Chondrocyte (in vitro differentiated cells): ENCODE measurements around the gene PPFIBP2. TPM values are rescaled to one million over a fixed set of nuclear protein-coding genes. Genes with fewer than 3 reads are reported as not detected.

Experiments
- DNase-seq: peaks from one replicate; pipeline ENCODE4 v3.0.0; 2021; ENCODE audit warnings: mixed read lengths, low spot score
- H3K27ac Mint-ChIP-seq: one replicate; pipeline ENCODE4 v1.8.0; 2021; ENCODE audit warnings: mild to moderate bottlenecking, moderate library complexity, mixed read lengths; ENCODE audit not compliant: unreplicated experiment
- H3K27me3 Mint-ChIP-seq: 2 replicates; pipeline ENCODE4 v1.8.0; 2021; ENCODE audit warnings: low read depth, mixed read lengths
- H3K36me3 Mint-ChIP-seq: 2 replicates; pipeline ENCODE4 v1.8.0; 2021; ENCODE audit warnings: low read depth, mixed read lengths
- H3K4me1 Mint-ChIP-seq: 2 replicates; pipeline ENCODE4 v1.8.0; 2021; ENCODE audit warnings: low read depth, mild to moderate bottlenecking, mixed read lengths
- H3K4me3 Mint-ChIP-seq: one replicate; pipeline ENCODE4 v1.8.0; 2021; ENCODE audit warnings: mild to moderate bottlenecking, moderate library complexity, mixed read lengths; ENCODE audit not compliant: unreplicated experiment
- H3K9me3 Mint-ChIP-seq: 2 replicates; pipeline ENCODE4 v1.8.0; 2021; ENCODE audit warnings: low read depth, mixed read lengths
- total RNA-seq: library from RNA; stranded (reverse); gene quantifications from 3 replicates; pipeline ENCODE4 v1.2.1, GENCODE V29; 2021
- TF ChIP-seq, protein P1 (sequence below): fragments of 200-600 bp; sonication (generic); IDR thresholded peaks from 2 replicates; pipeline ENCODE4 v1.5.0; 2021; ENCODE audit warnings: antibody characterized with exemption, mild to moderate bottlenecking, moderate library complexity

PPFIBP2 gene
- total RNA-seq, 1 donor from 2014 or later: 90.8 TPM

DNA sequence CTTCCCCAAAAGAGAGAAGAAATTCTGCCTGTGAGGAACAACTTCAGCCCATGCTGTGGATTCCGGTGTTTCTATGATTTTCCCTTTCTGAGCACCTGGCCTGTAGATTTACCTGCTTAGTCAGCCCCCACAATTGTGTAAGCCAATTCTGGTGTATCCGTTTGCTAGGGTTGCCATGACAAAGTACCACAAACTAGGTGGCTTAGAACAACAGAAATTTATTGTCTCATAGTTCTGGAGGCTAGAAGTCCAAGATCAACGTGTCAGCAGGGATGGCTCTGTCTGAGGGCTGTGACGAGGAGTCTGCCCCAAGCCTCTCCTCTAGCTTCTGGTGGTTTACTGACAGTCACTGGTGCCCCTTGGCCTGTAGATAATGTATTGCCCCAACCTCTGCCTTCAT is 175.4 kb downstream of the PPFIBP2 start:
- DNase-seq: no peak
- Mint-ChIP-seq H3K4me1 (peaks cover 15% of the 10 kb centered on the region), H3K27ac (no peak overlapping the region), H3K9me3 (no peaks in the 10 kb centered on the region), H3K4me3 (no peak overlapping the region), H3K36me3 (no peaks in the 10 kb centered on the region), H3K27me3 (no peaks in the 10 kb centered on the region)
- TF ChIP-seq, protein P1, sequence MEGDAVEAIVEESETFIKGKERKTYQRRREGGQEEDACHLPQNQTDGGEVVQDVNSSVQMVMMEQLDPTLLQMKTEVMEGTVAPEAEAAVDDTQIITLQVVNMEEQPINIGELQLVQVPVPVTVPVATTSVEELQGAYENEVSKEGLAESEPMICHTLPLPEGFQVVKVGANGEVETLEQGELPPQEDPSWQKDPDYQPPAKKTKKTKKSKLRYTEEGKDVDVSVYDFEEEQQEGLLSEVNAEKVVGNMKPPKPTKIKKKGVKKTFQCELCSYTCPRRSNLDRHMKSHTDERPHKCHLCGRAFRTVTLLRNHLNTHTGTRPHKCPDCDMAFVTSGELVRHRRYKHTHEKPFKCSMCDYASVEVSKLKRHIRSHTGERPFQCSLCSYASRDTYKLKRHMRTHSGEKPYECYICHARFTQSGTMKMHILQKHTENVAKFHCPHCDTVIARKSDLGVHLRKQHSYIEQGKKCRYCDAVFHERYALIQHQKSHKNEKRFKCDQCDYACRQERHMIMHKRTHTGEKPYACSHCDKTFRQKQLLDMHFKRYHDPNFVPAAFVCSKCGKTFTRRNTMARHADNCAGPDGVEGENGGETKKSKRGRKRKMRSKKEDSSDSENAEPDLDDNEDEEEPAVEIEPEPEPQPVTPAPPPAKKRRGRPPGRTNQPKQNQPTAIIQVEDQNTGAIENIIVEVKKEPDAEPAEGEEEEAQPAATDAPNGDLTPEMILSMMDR: no peak

DNA sequence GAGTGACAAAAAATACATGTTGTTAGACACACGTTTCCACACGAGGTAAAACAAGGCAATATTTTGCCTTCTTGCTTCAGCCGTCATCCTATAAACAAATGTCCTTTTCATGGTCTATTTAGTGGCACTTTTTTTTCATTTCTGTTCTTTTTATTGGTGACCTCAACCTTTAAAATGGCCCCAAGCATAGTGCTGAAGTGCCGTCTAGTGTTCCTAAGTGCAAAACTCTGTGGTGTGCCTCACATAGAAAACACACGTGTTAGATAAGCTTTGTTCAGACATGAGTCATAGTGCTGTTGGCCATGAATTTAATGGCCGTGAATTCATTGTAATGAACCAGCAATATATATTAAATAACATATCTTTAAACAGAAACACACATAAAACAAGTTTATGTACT is 176.8 kb downstream of the PPFIBP2 start:
- TF ChIP-seq, protein P1: peak; percentile 72
- H3K9me3 Mint-ChIP-seq: no peaks in the 10 kb centered on the region
- no peak overlapping the region for H3K27ac Mint-ChIP-seq
- peaks cover 15% of the 10 kb centered on the region for H3K4me1 Mint-ChIP-seq
- no peak overlapping the region for H3K4me3 Mint-ChIP-seq
- H3K36me3 Mint-ChIP-seq: no peaks in the 10 kb centered on the region
- DNase-seq: no peak
- H3K27me3 Mint-ChIP-seq: no peaks in the 10 kb centered on the region

DNA sequence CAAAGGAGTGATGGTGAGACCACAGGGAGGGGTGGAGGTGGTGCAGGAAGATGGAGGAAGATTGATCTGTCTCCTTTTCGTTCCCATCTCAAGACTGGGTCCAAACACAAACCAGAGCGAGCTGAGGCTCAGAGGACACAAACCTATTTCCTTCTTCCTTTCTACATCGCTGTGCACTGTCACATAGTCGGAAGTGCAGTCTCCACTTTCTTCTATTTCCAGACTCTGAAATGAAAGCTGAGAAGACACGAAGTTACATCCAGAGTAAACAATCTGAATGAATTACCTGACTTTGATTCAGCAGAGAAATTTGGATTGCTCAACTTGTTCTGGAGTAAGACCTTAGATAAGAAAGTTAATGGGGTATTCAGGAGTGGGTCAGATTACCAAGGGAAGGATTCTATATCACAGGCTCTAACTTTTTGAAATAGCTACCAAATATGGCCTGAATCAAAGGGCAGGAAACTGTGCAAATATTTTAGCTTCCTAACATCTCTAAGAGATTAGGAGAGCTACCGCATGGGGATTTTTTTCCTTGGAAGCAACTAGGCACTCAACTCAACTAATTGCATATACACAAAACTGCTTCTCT is 178.1 kb downstream of the PPFIBP2 start:
- TF ChIP-seq, protein P1: no peak
- DNase-seq: no peak
- no peaks in the 10 kb centered on the region for H3K36me3 Mint-ChIP-seq
- H3K4me3 Mint-ChIP-seq: no peak overlapping the region
- H3K27me3 Mint-ChIP-seq: no peaks in the 10 kb centered on the region
- H3K27ac Mint-ChIP-seq: no peak overlapping the region
- no peaks in the 10 kb centered on the region for H3K9me3 Mint-ChIP-seq
- peaks cover 15% of the 10 kb centered on the region for H3K4me1 Mint-ChIP-seq

DNA sequence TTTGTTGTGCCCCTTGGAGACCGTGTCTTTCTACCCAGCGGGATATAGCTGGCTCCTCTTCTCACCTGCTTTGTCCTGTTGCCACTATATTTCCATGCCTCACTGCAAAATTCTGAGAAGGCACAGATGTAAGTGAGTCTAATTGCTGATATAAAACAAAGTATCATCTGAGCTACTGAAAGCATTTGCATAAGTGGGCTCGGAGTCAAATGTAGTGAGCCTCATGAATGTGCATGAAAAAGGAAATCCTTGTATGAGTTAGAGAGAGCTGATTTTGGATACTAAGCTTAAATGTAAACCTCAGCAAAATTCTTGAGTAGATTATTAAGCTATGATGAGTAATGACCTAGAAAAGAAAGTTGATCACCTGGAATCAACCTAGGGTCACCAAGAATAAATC is 178.6 kb downstream of the PPFIBP2 start:
- peaks cover 15% of the 10 kb centered on the region for H3K4me1 Mint-ChIP-seq
- no peaks in the 10 kb centered on the region for H3K9me3 Mint-ChIP-seq
- H3K4me3 Mint-ChIP-seq: no peak overlapping the region
- no peak overlapping the region for H3K27ac Mint-ChIP-seq
- H3K36me3 Mint-ChIP-seq: no peaks in the 10 kb centered on the region
- H3K27me3 Mint-ChIP-seq: no peaks in the 10 kb centered on the region
- TF ChIP-seq, protein P1: no peak
- DNase-seq: no peak

DNA sequence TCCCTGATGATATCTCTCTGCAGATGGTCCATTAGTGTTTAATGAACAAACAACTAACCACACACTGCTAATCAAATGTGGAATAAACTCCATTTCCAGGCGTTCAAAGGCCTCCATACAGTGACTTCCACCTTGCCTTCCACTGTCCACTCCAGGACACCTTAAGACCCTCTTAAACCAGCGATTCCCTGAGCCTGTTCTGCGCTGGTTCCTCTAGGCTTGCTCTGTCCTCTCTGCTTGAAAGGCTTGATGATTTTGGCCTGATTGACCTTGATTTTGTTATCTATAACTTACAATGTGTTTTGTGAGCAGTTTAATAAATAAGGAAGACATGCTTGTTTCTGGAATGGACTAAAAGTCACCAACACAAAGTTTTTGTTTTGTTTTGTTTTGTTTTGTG is 180.4 kb downstream of the PPFIBP2 start:
- H3K9me3 Mint-ChIP-seq: no peaks in the 10 kb centered on the region

More for the DNA sequence above, 180.4 kb downstream of the PPFIBP2 start:
- Mint-ChIP-seq H3K4me1 (peaks cover 10% of the 10 kb centered on the region), H3K4me3 (peak overlapping the region; percentile 48), H3K27ac (no peak overlapping the region), H3K27me3 (no peaks in the 10 kb centered on the region), H3K36me3 (no peaks in the 10 kb centered on the region)
- TF ChIP-seq, protein P1: no peak
- DNase-seq: no peak
